ENCODE results near the gene MIOX. TPM values are rescaled to one million over a fixed set of nuclear protein-coding genes. Genes with fewer than 3 reads are reported as not detected.
"Not testable (repeated sequence)": the region's sequence is repeated elsewhere in the genome, so short reads cannot be mapped to it uniquely, and the experiment has no call there.

MIOX gene
- total RNA-seq, 1 donor from 2014 or later, result not detected

DNA sequence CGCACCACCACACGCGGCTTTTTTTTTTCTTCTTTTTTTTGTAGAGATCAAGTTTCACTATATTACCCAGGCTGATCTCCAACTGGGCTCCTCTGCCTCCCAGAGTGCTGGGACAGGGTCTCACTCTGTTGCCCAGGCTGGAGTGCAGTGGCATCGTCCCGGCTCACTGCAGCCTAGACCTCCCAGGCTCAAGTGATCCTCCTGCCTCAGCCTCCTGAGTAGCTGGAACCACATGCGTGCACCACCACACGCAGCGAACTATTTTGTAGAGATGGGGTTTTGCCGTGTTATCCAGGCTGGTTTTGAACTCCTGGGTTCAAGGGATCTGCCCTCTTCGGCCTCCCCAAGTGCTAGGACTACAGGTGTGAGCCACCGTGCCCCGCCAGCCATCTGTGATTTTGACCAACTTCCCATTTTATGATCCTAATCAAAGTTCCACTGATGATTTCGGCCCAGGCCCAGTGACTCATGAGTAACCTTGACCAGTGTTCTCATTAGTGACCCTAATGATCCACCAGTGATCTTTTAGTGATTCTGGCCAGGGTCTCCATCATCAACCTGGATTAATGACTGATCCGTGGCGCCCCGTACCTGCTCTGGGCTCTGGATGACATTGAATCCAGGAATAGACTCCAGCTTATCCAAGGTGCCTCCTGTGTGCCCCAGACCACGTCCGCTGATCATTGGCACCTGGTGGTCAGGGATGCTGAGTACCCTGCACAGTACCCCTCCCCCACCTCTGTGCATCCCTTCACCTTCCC lies 41.4 kb downstream of the MIOX start:
- ATAC-seq (no peak), DNase-seq (ENCODE audit: low spot score) (peak; percentile 48)

GRCh38 chr22:50528682-50529415 lies 42.2 kb downstream of the MIOX start:
- ATAC-seq (no peak), DNase-seq (ENCODE audit: low spot score) (peak; percentile 58)

- no peak for ATAC-seq
- DNase-seq (ENCODE audit: low spot score), result no peak
Observed at GRCh38 chr22:50529416-50529896, 42.8 kb downstream of the MIOX start.

DNA sequence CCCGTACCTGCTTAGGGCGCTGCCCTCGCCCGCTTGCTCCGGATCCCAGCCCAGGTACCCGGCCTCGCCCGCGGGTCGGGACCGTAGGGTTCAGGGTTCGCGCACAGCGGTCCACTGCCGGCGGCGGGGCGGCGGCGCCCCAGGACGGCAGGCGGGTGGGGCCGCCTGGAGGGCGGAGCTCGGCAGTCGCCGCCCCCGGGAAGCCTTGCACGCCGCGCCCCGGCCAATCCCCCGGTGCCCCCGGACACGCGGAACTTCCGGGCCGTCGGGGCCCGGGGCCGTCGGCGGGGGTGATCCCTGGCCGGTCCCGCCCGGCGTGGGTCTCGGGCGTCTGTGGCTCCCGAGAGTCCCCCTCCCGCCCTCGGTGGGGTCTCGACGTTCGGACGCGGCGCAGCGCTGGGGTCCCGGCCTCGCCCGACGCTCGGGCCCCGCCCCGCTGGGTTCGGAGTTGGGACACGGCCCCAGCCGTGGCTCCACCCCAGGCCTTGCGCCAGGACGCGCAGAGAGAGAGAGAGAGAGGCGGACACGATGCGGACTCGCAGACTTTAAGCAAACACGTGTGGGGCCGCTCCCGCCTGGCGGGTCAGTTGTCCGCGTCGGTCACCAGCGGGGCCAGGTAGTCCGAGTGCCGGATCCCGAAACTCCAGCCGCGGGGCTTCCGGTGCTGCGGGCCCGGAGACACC lies 43.4 kb downstream of the MIOX start, which contains the start of gene TYMP:
Gene TYMP (minus strand): TSS at position 116 of the 683 bp plus-strand sequence. CDS start 303 bp downstream, outside the sequence.
- DNase-seq (ENCODE audit: low spot score) (peak; percentile 96), ATAC-seq (peak; percentile 51)

DNA sequence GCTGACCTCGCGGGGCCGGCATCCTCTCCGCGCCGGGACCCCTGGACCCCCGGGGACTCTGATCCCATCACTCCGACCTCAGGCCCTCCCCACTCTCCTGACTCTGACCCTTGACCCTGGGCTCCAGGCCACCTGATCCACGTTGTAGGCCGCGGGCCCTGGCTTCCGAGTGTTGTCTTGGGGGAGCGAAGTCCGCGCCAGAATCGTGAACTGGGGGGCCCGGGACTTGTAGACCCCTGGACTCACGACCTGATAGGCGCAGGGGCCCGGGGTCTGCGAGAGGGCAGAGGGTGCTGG lies 43.9 kb downstream of the MIOX start:
- ATAC-seq (peak; percentile 38), DNase-seq (ENCODE audit: low spot score) (peak; percentile 91)

DNA sequence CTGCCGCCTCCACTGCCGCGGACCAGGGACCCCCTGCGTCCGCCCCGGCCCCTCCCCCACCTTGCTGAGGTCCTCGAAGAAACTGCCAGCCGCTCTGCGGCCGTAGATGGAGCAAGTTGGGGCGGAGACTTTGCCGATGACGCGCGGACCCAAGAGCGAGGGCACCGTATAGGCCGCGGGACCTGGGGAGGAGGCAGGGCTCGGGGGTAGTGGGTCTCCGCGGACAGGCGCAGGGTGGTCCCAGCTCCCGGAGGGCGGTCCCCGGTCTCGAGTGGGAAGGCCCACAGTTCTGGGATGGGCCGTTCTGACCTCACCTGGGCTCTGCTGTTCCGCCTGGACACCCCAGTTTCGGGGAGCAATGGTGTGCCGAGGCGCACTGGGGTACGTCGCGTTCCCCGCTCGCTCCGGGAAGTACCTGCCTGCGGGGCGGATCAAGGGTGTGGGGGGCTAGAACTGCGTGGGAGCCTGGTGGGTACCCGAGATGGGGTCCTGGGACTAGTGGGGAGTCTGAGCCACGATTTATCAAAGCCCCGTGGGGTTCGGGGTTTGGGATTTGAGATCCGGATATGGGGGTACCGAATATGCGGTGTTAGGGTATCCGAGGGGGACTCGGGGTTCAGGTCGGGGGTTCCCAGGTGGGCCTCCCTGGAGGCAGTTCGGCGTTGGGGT lies 44.4 kb downstream of the MIOX start:
- peak; percentile 53 for ATAC-seq
- peak; percentile 94 for DNase-seq (ENCODE audit: low spot score)

DNA sequence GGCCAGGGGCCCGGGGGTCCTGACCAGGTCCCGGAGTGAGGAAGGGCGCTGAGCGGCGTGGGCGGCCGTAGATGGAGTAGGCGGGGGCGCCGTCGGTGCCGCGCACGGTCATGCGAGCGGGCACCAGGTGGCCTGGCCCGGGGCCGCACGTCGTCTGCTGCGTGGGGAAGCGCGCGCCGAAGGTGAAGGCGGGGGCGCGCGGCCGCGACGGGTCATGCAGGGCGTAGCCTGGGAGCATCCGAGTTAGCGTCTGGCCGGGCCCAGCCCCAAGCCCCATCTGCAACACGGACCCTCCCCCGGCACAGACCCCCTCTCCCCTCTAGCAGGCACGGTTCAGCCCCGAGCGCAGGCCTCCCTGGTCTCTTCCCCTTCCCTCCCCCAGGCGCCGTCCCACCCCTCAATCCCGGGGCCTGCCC lies 44.9 kb downstream of the MIOX start:
- DNase-seq (ENCODE audit: low spot score) (peak; percentile 82), ATAC-seq (peak; percentile 47)

GRCh38 chr22:50531962-50532674 lies 45.5 kb downstream of the MIOX start:
- DNase-seq (ENCODE audit: low spot score) (peak; percentile 91), ATAC-seq (peak; percentile 55)

GRCh38 chr22:50532824-50533796 lies 46.5 kb downstream of the MIOX start:
- DNase-seq (ENCODE audit: low spot score), result no peak
- no peak for ATAC-seq

DNA sequence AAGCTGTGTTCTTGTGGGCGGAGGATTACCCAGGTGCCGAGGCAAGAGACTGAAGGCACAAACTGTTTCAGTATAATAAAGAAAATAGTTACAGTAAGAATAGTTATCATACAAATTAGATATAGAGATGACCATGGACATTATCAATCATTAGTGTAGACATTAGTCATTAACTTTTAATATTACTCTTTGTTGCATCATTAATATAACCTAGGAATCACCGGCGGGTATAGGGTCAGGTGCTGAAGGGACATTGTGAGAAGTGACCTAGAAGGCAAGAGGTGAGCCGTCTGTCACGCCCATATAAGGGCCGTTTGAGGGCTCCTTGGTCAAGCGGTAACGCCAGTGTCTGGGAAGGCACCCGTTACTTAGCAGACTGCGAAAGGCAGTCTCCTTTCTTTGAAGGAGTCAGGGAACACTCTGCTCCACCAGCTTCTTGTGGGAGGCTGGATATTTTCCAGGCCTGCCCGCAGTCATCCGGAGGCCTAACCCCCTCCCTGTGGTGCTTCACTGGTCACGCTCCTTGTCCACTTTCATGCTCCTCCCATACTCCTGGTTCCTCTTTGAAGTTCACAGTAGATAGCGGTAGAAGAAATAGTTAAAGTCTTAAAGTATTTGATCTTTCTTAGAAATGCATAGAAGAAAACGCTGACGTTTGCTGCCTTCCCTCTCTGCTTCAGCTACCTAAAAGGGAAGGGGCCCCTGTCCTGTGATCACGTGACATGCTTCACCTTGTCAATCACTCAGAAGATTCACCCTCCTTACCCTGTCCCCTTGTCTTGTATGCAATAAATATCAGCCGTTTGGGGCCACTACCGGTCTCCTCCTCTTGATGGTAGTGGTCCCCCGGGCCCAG lies 47.4 kb downstream of the MIOX start:
- not testable (repeated sequence) for ATAC-seq; DNase-seq (ENCODE audit: low spot score)

DNA sequence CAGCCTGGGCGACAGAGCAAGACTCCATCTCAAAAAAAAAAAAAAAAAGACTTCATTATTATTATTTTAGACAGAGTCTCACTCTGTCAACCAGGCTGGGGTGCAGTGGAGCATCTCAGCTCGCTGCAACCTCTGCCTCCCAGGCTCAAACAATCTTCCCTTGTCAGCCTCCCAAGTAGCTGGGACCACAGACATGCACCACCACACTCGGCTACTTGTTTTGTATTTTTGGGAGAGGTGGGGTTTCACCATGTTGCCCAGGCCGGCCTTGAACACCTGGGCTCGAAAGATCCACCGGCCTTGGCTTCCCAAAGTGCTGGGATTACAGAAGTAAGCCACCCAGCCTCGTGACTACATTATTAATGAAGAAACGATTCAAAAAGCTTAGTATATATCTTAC lies 48.5 kb downstream of the MIOX start:
- DNase-seq (ENCODE audit: low spot score) (no peak), ATAC-seq (no peak)

DNA sequence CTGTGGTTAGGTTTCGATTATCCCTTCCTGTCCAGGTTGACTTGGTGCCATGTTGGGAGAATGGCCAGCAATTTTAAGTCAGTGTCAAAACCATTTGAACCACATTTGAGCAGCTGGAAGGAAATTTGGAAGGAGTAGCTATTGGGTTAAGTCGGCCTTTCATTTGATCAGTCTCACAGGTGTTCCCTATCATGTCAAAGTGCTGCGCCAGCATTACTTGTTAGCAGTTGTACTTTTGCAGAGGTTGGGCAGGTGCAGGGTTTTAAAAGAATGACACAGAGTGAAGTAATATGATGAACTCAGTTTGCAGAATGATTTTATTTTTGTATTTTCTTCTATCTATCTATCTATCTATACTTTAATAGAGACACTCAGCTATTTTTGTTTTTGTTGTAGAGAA lies 49.6 kb downstream of the MIOX start:
- ATAC-seq (no peak), DNase-seq (ENCODE audit: low spot score) (no peak)

GRCh38 chr22:50537765-50538164 lies 51.1 kb downstream of the MIOX start:
- no peak for ATAC-seq
- no peak for DNase-seq (ENCODE audit: low spot score)

Other genes with a start within 250 kb of the MIOX start
- gene TUBGCP6, start 241.8 kb upstream of the MIOX start, total RNA-seq, result 21.3 TPM
- gene HDAC10, start 235.6 kb upstream of the MIOX start, total RNA-seq, result 33.3 TPM
- 5.0 TPM for gene MAPK12, start 225.2 kb upstream of the MIOX start, total RNA-seq
- gene MAPK11, start 216.5 kb upstream of the MIOX start, total RNA-seq, result 8.2 TPM
- gene PLXNB2, start 179.2 kb upstream of the MIOX start, total RNA-seq, result 187 TPM
- gene DENND6B, start 159.8 kb upstream of the MIOX start, total RNA-seq, result 1.8 TPM
- gene PPP6R2, start 143.5 kb upstream of the MIOX start, total RNA-seq, result 65.4 TPM
- 31.2 TPM for gene SBF1, start 11.8 kb upstream of the MIOX start, total RNA-seq
- gene ADM2, start 5.3 kb upstream of the MIOX start, total RNA-seq, result 1.3 TPM
- 50.2 TPM for gene LMF2, start 20.8 kb downstream of the MIOX start, total RNA-seq
- 18.8 TPM for gene NCAPH2, start 21.4 kb downstream of the MIOX start, total RNA-seq
- not detected for gene SCO2, start 38.7 kb downstream of the MIOX start, total RNA-seq
- 80.0 TPM for gene TYMP, start 43.2 kb downstream of the MIOX start, total RNA-seq
- 0.05 TPM for gene KLHDC7B, start 59.0 kb downstream of the MIOX start, total RNA-seq
- gene SYCE3, start 76.1 kb downstream of the MIOX start, total RNA-seq, result 0.45 TPM
- 24.7 TPM for gene CPT1B, start 91.6 kb downstream of the MIOX start, total RNA-seq
- 32.6 TPM for gene CHKB, start 96.0 kb downstream of the MIOX start, total RNA-seq
- 0.53 TPM for gene MAPK8IP2, start 113.9 kb downstream of the MIOX start, total RNA-seq
- 49.0 TPM for gene ARSA, start 141.3 kb downstream of the MIOX start, total RNA-seq
- gene SHANK3, start 186.0 kb downstream of the MIOX start, total RNA-seq, result 22.8 TPM